ENCODE measurements around the gene S100A12. TPM values are rescaled to one million over a fixed set of nuclear protein-coding genes. Genes with fewer than 3 reads are reported as not detected.

Gene S100A12
- total RNA-seq, 4 donors from 2014 or later = not detected

- Histone ChIP-seq H3K27me3 (no peaks in the 10 kb centered on the region), H3K27ac (no peak overlapping the region), H3K9me3 (no peaks in the 10 kb centered on the region), H3K4me3 (no peak overlapping the region), H3K36me3 (no peaks in the 10 kb centered on the region), H3K4me1 (no peaks in the 10 kb centered on the region)
- no peak for TF ChIP-seq POLR2A (IDR thresholded peaks at IDR 0.05)
- no peak for TF ChIP-seq EP300 (IDR thresholded peaks at IDR 0.05)
- TF ChIP-seq CTCF (IDR thresholded peaks at IDR 0.05) = no peak
- 82 to 85% methylated on average over 11 of the region's 11 CpGs for WGBS, 2 donors
- DNase-seq (ENCODE audit: low spot score in 2 of 2) = no peak
Observed at GRCh38 chr1:153403421-153404085, 28.1 kb upstream of the S100A12 start.

GRCh38 chr1:153402226-153402625, 26.8 kb upstream of the S100A12 start:
- TF ChIP-seq CTCF (IDR thresholded peaks at IDR 0.05) = no peak
- no peak for TF ChIP-seq EP300 (IDR thresholded peaks at IDR 0.05)
- TF ChIP-seq POLR2A (IDR thresholded peaks at IDR 0.05) = no peak
- no peaks in the 10 kb centered on the region for H3K36me3 ChIP-seq
- DNase-seq (ENCODE audit: low spot score in 2 of 2) = no peak
- H3K27ac ChIP-seq = no peak overlapping the region
- H3K9me3 ChIP-seq = no peaks in the 10 kb centered on the region
- H3K4me1 ChIP-seq = no peaks in the 10 kb centered on the region
- WGBS, 2 donors = 41 to 66% methylated on average over 2 of the region's 2 CpGs
- no peak overlapping the region for H3K4me3 ChIP-seq
- H3K27me3 ChIP-seq = peaks cover 0 to 4% of the 10 kb centered on the region in 2 donors

GRCh38 chr1:153401461-153401860, 26.0 kb upstream of the S100A12 start:
- Histone ChIP-seq H3K4me3 (no peak overlapping the region), H3K36me3 (no peaks in the 10 kb centered on the region), H3K9me3 (no peaks in the 10 kb centered on the region), H3K4me1 (no peaks in the 10 kb centered on the region), H3K27me3 (peaks cover 0 to 4% of the 10 kb centered on the region in 2 donors), H3K27ac (no peak overlapping the region)
- no peak for DNase-seq (ENCODE audit: low spot score in 2 of 2)
- 85 to 89% methylated on average over 9 of the region's 9 CpGs for WGBS, 2 donors
- TF ChIP-seq POLR2A (IDR thresholded peaks at IDR 0.05) (no peak), CTCF (IDR thresholded peaks at IDR 0.05) (no peak), EP300 (IDR thresholded peaks at IDR 0.05) (no peak)

- no peak overlapping the region for H3K4me3 ChIP-seq
- 67 to 68% methylated on average over 5 of the region's 5 CpGs for WGBS, 2 donors
- TF ChIP-seq EP300 (IDR thresholded peaks at IDR 0.05) = no peak
- TF ChIP-seq CTCF (IDR thresholded peaks at IDR 0.05) = no peak
- no peak for TF ChIP-seq POLR2A (IDR thresholded peaks at IDR 0.05)
- H3K4me1 ChIP-seq = no peaks in the 10 kb centered on the region
- H3K9me3 ChIP-seq = no peaks in the 10 kb centered on the region
- no peak for DNase-seq (ENCODE audit: low spot score in 2 of 2)
- H3K36me3 ChIP-seq = no peaks in the 10 kb centered on the region
- no peak overlapping the region for H3K27ac ChIP-seq
- peaks cover 0 to 4% of the 10 kb centered on the region in 2 donors for H3K27me3 ChIP-seq
Observed at GRCh38 chr1:153400244-153400643, 24.8 kb upstream of the S100A12 start.

- no peak for DNase-seq (ENCODE audit: low spot score in 2 of 2)
- WGBS, 2 donors = 85 to 87% methylated on average over 7 of the region's 7 CpGs
- no peaks in the 10 kb centered on the region for H3K36me3 ChIP-seq
- H3K9me3 ChIP-seq = no peaks in the 10 kb centered on the region
- H3K27ac ChIP-seq = no peak overlapping the region
- H3K27me3 ChIP-seq = peaks cover 0 to 4% of the 10 kb centered on the region in 2 donors
- no peaks in the 10 kb centered on the region for H3K4me1 ChIP-seq
- TF ChIP-seq CTCF (IDR thresholded peaks at IDR 0.05) (no peak), POLR2A (IDR thresholded peaks at IDR 0.05) (no peak), EP300 (IDR thresholded peaks at IDR 0.05) (no peak)
- H3K4me3 ChIP-seq = no peak overlapping the region
Observed at GRCh38 chr1:153399401-153400055, 24.1 kb upstream of the S100A12 start.
